Neural cell (in vitro differentiated cells): ENCODE measurements around the gene SPRN. TPM values are rescaled to one million over a fixed set of nuclear protein-coding genes. Genes with fewer than 3 reads are reported as not detected.

Experiments used
- H2AFZ ChIP-seq: fragments of 200-600, 300-800 bp; sonication (generic), shearing (Covaris generic); 2 replicates; pipeline ENCODE4 v1.6.0; 2014; ENCODE audit warnings: low read depth, mild to moderate bottlenecking, antibody characterized with exemption, low read length, moderate library complexity
- H3F3A ChIP-seq: fragments of 200-600 bp; shearing (Covaris generic); 2 replicates; pipeline ENCODE4 v1.6.1; 2016; ENCODE audit warnings: mild to moderate bottlenecking, moderate library complexity, mixed read lengths, antibody characterized with exemption, low read length; ENCODE audit not compliant: insufficient read depth, poor library complexity, severe bottlenecking
- H3K27ac ChIP-seq: fragments of 200-600, 300-800 bp; sonication (generic), shearing (Covaris generic); 2 replicates; pipeline ENCODE4 v1.5.1; 2014; ENCODE audit warnings: mild to moderate bottlenecking, low read length, moderate library complexity
- H3K27me3 ChIP-seq: fragments of 300-800, 200-600 bp; sonication (generic), shearing (Covaris generic); 2 replicates; pipeline ENCODE4 v1.6.0; 2014; ENCODE audit warnings: mild to moderate bottlenecking, low read depth, low read length, moderate library complexity; ENCODE audit not compliant: insufficient read depth
- H3K36me3 ChIP-seq: fragments of 300-800, 200-600 bp; sonication (generic), shearing (Covaris generic); 2 replicates; pipeline ENCODE4 v1.5.1; 2014; ENCODE audit warnings: mild to moderate bottlenecking, antibody characterized with exemption, low read length, moderate library complexity; ENCODE audit not compliant: insufficient read depth
- H3K4me2 ChIP-seq: fragments of 300-800, 200-600 bp; sonication (generic), shearing (Covaris generic); 2 replicates; pipeline ENCODE4 v1.6.0; 2014; ENCODE audit warnings: mild to moderate bottlenecking, low read length
- H3K4me3 ChIP-seq: fragments of 300-800, 200-600 bp; sonication (generic), shearing (Covaris generic); 2 replicates; pipeline ENCODE4 v1.5.1; 2014; ENCODE audit warnings: mild to moderate bottlenecking, low read length, moderate library complexity
- H3K79me2 ChIP-seq: fragments of 200-600 bp; shearing (Covaris generic); replicated peaks from 2 replicates; pipeline ENCODE4 v1.6.0; 2014; ENCODE audit warnings: mild to moderate bottlenecking, low read length, moderate library complexity; ENCODE audit not compliant: insufficient read depth
- H3K9ac ChIP-seq: fragments of 300-800, 200-600 bp; sonication (generic), shearing (Covaris generic); 2 replicates; pipeline ENCODE4 v1.6.1; 2016; ENCODE audit warnings: mild to moderate bottlenecking, low read length, mixed read lengths
- H3K9me2 ChIP-seq: fragments of 200-600 bp; shearing (Covaris generic); 2 replicates; pipeline ENCODE4 v1.6.1; 2016; ENCODE audit warnings: mild to moderate bottlenecking, low read length, mixed read lengths; ENCODE audit not compliant: insufficient read depth
- H3K9me3 ChIP-seq: fragments of 200-600, 300-800 bp; sonication (generic), shearing (Covaris generic); 2 replicates; pipeline ENCODE4 v1.6.1; 2016; ENCODE audit warnings: mild to moderate bottlenecking, mixed run types, low read length, moderate library complexity, mixed read lengths
- H4K20me1 ChIP-seq: fragments of 200-600 bp; shearing (Covaris generic); 2 replicates; pipeline ENCODE4 v1.6.1; 2016; ENCODE audit warnings: mild to moderate bottlenecking, mixed run types; ENCODE audit not compliant: insufficient read depth
- EP300 ChIP-seq: fragments of 450-650 bp; conservative IDR thresholded peaks from 2 replicates; pipeline ENCODE4 v1.6.1; 2014; ENCODE audit warnings: antibody characterized with exemption, mild to moderate bottlenecking, moderate library complexity; ENCODE audit not compliant: poor library complexity, severe bottlenecking
- EZH2 ChIP-seq: fragments of 200-600, 300-800 bp; shearing (Covaris generic), sonication (generic); IDR thresholded peaks from 2 replicates; pipeline ENCODE4 v1.6.1; 2014; ENCODE audit warnings: antibody characterized with exemption, low read length, borderline replicate concordance, mild to moderate bottlenecking; ENCODE audit not compliant: insufficient read depth, poor library complexity, severe bottlenecking
- MXI1 ChIP-seq: fragments of 450-650 bp; conservative IDR thresholded peaks from 2 replicates; pipeline ENCODE4 v1.6.1; 2014; ENCODE audit warnings: antibody characterized with exemption, mild to moderate bottlenecking; ENCODE audit not compliant: poor library complexity, severe bottlenecking
- POLR2AphosphoS5 ChIP-seq: IDR thresholded peaks from 2 replicates; pipeline ENCODE4 v1.6.1; 2012
- RAD21 ChIP-seq: fragments of 450-650 bp; conservative IDR thresholded peaks from 2 replicates; pipeline ENCODE4 v1.6.1; 2014; ENCODE audit warnings: antibody characterized with exemption, mild to moderate bottlenecking, moderate library complexity
- SMC3 ChIP-seq: fragments of 450-650 bp; conservative IDR thresholded peaks from 2 replicates; pipeline ENCODE4 v1.6.1; 2014; ENCODE audit warnings: antibody characterized with exemption, mild to moderate bottlenecking, moderate library complexity; ENCODE audit not compliant: poor library complexity
- TAF1 ChIP-seq: IDR thresholded peaks from 2 replicates; pipeline ENCODE4 v1.6.1; 2012; ENCODE audit warnings: low read depth
- polyA plus RNA-seq: library from polyadenylated mRNA; depleted of rRNA; stranded (reverse); fragments of >200 nt; gene quantifications from 2 replicates; pipeline ENCODE4 v1.2.3, GENCODE V29; 2014
- TF ChIP-seq, protein P1 (sequence below): fragments of 450-650 bp; IDR thresholded peaks from 2 replicates; pipeline ENCODE4 v1.5.1; 2014; ENCODE audit warnings: antibody characterized with exemption, mild to moderate bottlenecking, moderate library complexity; ENCODE audit not compliant: poor library complexity, severe bottlenecking
- TF ChIP-seq, protein P2 (sequence below): IDR thresholded peaks from 2 replicates; pipeline ENCODE4 v1.6.1; 2012; ENCODE audit warnings: borderline replicate concordance

The SPRN gene
- polyA plus RNA-seq, 1 donor from 2014 or later, result 1.1 TPM

DNA sequence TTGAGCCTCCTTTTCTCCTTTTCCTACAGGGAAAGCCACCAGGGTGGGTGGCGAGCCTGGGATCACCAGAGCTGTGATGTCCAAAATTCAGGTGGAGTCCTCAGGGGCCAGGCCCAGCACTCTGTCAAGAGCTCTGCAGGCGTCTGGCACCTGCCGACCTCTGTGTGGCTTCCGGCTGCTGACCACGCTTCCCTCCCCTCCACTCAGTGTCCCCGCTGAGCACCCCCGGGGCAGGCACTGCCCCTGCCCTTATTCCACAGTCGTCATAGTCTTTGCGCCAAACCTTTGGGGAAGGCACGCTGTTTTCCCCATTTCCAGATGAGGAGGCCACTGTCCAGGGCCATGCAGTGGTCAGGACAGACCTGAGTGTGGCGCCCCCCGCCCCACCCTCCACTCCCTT lies 22.9 kb downstream of the SPRN start (continued):
- TF ChIP-seq EZH2 (no peak), SMC3 (no peak), EP300 (no peak)

DNA sequence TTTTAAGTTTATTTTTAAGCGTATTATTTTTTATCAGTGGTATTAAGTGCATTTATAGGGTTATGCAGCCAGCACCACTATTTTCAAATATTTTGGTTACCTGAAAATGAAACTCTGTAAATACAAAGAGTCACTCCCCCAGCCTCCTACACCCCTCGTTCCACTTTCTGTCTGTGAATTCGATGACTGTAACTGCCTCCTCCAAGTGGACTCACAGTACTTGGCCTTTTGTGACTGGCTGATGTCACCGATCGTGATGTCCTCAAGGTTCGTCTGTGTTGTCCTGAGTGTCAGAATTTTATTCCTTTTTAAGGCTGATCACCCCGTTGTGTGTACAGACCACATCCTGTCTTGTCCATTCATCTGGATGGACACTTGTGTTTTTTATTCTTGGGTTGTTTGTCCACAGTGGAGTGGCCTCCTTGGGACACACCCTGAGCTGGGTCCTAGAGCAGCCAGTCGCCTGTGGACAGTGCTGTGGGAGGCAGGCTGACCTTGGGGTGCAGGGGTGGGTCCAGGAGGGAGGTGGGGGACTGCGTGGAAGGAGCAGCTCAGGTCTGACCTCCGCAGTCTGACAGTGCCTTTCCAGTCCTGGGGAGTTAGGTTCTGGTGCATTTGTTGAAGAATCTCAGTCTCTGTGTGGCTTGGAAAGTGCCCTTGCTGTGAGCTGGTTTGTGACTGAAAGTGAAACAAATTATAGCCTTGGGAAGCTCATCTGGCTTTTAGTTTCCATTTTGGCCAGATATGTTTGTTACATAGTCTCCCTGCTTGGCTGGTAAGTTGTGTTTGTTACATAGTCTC lies 23.6 kb downstream of the SPRN start:
- Histone ChIP-seq H3K79me2 (peaks cover 8% of the 10 kb centered on the region), H3K36me3 (no peaks in the 10 kb centered on the region), H4K20me1 (no peaks in the 10 kb centered on the region), H2AFZ (no peak overlapping the region), H3F3A (no peaks in the 10 kb centered on the region), H3K4me2 (no peak overlapping the region), H3K27ac (no peak overlapping the region), H3K9ac (no peak overlapping the region), H3K27me3 (no peaks in the 10 kb centered on the region), H3K9me2 (no peaks in the 10 kb centered on the region), H3K9me3 (no peaks in the 10 kb centered on the region), H3K4me3 (no peak overlapping the region)
- TF ChIP-seq MXI1 (no peak), RAD21 (no peak)

DNA sequence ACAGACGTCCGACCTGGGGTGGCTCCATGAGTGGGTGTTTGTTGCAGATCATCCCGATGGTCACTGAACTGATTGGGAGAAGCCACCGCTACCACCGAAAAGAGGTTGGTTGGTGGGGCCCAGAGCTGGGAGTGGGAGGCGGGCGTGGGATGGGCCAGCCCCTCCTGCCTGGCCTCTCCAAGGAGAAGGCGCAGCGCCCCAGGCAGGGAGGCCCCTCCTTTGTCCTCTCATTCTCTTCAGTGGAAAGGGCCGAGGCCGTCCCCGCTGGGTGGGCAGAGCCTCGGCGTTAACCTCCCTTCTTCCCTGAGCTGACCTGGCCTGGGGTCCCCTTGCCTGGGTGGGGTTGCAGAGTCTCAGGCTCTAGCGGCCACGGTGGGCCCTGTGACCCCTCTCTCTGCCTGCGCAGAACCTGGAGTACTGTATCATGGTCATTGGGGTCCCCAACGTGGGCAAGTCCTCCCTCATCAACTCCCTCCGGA lies 25.3 kb downstream of the SPRN start:
- peaks cover 6% of the 10 kb centered on the region for H3K79me2 ChIP-seq

More for the DNA sequence above, 25.3 kb downstream of the SPRN start:
- no peaks in the 10 kb centered on the region for H3K36me3 ChIP-seq
- no peak overlapping the region for H2AFZ ChIP-seq
- H3F3A ChIP-seq, result no peaks in the 10 kb centered on the region
- no peaks in the 10 kb centered on the region for H3K9me3 ChIP-seq
- H3K4me2 ChIP-seq, result no peak overlapping the region
- no peak for TF ChIP-seq MXI1
- TF ChIP-seq, protein P1, sequence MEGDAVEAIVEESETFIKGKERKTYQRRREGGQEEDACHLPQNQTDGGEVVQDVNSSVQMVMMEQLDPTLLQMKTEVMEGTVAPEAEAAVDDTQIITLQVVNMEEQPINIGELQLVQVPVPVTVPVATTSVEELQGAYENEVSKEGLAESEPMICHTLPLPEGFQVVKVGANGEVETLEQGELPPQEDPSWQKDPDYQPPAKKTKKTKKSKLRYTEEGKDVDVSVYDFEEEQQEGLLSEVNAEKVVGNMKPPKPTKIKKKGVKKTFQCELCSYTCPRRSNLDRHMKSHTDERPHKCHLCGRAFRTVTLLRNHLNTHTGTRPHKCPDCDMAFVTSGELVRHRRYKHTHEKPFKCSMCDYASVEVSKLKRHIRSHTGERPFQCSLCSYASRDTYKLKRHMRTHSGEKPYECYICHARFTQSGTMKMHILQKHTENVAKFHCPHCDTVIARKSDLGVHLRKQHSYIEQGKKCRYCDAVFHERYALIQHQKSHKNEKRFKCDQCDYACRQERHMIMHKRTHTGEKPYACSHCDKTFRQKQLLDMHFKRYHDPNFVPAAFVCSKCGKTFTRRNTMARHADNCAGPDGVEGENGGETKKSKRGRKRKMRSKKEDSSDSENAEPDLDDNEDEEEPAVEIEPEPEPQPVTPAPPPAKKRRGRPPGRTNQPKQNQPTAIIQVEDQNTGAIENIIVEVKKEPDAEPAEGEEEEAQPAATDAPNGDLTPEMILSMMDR, result no peak
- TF ChIP-seq, protein P2, sequence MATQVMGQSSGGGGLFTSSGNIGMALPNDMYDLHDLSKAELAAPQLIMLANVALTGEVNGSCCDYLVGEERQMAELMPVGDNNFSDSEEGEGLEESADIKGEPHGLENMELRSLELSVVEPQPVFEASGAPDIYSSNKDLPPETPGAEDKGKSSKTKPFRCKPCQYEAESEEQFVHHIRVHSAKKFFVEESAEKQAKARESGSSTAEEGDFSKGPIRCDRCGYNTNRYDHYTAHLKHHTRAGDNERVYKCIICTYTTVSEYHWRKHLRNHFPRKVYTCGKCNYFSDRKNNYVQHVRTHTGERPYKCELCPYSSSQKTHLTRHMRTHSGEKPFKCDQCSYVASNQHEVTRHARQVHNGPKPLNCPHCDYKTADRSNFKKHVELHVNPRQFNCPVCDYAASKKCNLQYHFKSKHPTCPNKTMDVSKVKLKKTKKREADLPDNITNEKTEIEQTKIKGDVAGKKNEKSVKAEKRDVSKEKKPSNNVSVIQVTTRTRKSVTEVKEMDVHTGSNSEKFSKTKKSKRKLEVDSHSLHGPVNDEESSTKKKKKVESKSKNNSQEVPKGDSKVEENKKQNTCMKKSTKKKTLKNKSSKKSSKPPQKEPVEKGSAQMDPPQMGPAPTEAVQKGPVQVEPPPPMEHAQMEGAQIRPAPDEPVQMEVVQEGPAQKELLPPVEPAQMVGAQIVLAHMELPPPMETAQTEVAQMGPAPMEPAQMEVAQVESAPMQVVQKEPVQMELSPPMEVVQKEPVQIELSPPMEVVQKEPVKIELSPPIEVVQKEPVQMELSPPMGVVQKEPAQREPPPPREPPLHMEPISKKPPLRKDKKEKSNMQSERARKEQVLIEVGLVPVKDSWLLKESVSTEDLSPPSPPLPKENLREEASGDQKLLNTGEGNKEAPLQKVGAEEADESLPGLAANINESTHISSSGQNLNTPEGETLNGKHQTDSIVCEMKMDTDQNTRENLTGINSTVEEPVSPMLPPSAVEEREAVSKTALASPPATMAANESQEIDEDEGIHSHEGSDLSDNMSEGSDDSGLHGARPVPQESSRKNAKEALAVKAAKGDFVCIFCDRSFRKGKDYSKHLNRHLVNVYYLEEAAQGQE, result no peak
- TF ChIP-seq RAD21, result no peak
- no peak for TF ChIP-seq SMC3
- TF ChIP-seq EP300, result no peak
- no peak for TF ChIP-seq EZH2
- no peak for TF ChIP-seq POLR2AphosphoS5
- TF ChIP-seq TAF1, result no peak
- no peaks in the 10 kb centered on the region for H3K27me3 ChIP-seq
- no peaks in the 10 kb centered on the region for H4K20me1 ChIP-seq
- H3K9ac ChIP-seq, result no peak overlapping the region
- no peak overlapping the region for H3K4me3 ChIP-seq
- no peak overlapping the region for H3K27ac ChIP-seq
- no peaks in the 10 kb centered on the region for H3K9me2 ChIP-seq
